HG02759 (cell line): ENCODE results near the gene RBM44.
"Not testable (repeated sequence)": the region's sequence is repeated elsewhere in the genome, so short reads cannot be mapped to it uniquely, and the experiment has no call there.

Experiments used
- ATAC-seq: cut with Tn5 transposase; IDR thresholded peaks from one replicate; pipeline ENCODE4 v1.9.1; 2021; ENCODE audit warnings: mild to moderate bottlenecking, moderate library complexity; ENCODE audit not compliant: unreplicated experiment

RBM44 gene

DNA sequence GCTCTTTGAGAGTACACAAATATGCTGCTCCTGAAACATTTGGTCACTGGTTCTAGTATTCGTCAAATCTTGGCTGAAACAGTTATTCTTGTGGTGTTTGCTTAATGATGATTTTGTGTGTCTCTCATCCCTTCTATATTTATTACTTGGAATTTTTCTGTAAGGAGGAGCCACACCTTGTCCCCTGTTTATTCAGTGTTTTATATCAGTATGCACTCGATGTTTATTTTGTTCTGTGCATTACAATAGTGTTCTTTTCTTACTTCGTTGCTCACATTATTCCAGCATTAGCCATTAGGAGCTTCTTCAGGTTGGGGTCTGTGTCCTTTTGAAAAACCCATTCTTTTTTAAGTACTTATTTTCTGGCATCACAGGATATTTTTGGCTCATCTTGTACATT lies 55.7 kb downstream of the RBM44 start:
- no peak for ATAC-seq

DNA sequence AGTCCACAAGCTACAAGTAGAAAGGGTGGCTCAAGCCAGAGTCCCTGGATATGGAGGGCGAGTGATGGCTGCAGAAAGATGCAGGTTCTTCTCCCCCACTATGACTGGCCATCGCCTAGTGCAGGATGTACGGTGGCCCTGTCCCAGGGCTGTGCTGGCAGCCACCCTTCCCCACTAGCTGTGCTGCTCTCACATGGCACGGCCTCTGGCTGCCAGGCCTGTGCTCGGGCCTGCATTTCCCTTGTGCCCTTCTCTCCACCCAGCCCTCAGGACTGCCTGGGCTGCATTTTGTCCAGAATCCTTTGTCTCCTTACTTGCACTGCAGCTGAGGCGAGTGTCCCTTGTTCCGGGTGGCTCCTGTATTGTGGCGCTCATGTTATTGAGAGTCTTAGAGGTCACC lies 59.2 kb downstream of the RBM44 start:
- ATAC-seq = no peak

DNA sequence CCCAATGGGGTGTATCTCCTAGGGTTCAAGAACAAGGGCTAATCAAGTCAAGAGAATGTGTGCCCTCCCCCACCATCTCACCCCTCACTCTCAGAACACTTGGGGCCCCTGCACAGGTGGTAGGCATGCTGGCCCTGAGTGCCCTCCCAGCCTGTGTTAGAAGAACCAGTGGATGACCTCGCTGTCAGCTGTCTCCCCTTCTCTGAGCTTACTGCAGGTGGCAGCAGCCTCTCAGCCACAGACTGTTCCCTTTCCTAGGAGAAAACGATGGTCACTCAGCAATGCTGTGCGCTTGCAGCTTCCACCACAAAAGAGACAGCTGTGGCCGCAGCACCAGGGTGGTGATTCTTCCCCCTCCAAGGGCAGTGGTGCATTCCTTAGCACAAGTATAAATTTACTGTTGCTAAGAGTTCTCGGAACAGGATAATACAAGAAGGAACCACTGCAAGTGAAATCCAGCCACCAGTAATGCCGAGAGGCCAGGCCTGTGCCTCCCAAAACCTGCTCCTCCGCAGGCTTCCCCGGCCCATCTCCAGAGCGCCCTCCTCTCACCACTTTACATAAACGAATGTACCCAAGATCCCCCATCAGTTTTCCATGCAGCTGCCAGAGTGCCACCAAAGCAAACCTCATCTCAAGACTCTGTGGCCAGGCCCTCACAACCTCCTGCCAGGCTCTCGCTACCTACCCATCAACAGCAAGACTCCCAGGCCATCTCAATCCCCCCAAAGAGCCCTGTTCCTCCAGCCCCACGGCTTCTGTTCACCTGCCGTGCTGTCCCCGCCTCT lies 59.9 kb downstream of the RBM44 start:
- no peak for ATAC-seq

DNA sequence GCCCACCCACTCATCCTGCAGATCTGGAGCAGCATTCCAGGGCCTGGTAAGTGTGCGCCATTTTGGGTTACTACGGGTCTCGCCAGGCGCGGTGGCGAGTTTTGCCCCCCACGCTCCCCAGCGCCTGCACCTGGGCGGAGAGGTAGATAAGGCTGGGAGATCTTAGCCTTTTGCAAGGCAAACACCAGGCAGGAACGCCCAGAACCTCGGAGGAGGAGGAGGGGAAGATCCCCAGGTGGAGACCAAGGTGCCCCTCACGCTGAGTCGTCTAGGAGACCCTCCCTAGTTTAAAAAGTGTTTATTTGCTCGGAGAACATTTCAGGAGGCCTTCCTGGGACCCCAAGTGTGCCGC lies 60.5 kb downstream of the RBM44 start:
- ATAC-seq = no peak

DNA sequence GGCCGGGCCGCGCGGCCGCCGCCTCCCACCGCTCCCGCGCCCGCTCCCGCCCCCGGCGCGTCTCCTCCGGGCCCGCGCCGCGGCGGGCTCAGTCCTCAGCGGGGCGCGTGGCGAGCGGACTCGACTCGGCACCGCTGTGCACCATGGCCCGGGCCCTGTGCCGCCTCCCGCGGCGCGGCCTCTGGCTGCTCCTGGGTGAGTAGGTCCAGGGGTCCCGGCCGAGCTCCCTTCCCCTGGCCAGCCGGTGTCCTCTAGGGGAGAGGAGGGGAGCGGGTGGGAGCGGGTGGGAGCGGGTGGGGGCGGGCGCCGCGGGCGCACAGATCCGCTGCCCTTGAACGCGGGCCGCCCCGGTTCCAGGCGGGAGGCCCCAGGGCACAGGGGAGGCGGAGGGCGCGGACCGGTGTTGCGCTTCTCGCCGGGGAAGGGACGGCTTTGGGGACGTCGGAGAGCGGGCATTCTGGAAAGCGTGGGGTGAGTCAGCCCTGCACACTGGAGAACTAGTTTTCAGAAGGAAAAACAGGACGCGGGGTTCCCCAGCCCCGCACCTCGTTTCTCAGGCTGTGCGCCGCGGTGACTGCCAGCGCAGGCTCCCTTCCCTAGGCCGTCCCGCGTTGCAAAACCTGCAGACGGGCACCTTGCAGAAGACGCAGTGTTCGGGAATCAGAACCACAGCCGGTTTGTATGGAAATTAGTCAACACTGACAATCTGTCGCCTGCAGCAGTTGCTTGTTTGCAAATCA lies 61.1 kb downstream of the RBM44 start, which contains the start of gene RAMP1:
TSS of gene RAMP1 (plus strand) at position 91 of the 740 bp plus-strand sequence. CDS start at position 144, 53 bp downstream.
- no peak for ATAC-seq

DNA sequence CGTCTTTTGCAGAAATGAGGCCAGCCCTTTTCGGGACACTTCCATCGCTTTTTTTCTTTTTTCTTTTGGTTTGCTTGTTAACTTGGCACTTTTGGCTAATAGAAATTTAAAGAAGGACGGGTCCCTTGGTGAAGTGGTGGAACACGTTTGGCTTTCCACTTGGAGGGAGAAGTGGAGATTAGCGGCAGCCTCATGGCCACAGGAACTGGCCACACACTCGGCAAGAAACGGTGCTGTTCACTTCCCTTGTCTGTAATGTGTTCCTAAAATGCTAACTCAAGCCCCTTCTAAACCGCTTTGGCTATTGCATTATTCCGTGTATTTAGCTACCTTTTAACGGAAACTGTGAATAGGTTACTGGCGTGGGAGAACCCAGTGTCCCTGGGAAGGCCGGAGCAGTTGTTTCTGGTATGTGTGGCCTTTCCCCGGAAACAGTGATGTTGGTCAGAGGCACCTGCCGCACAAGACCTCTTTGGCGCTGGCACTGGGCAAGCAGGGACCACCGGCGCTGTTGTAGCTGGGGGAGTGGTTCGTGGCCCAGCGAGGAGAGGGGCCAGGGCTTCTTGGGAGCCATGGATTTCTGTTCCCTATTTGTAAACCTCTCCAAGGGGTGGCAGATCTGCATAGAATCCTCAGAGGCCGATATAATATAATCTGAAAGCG lies 61.8 kb downstream of the RBM44 start:
- no peak for ATAC-seq

DNA sequence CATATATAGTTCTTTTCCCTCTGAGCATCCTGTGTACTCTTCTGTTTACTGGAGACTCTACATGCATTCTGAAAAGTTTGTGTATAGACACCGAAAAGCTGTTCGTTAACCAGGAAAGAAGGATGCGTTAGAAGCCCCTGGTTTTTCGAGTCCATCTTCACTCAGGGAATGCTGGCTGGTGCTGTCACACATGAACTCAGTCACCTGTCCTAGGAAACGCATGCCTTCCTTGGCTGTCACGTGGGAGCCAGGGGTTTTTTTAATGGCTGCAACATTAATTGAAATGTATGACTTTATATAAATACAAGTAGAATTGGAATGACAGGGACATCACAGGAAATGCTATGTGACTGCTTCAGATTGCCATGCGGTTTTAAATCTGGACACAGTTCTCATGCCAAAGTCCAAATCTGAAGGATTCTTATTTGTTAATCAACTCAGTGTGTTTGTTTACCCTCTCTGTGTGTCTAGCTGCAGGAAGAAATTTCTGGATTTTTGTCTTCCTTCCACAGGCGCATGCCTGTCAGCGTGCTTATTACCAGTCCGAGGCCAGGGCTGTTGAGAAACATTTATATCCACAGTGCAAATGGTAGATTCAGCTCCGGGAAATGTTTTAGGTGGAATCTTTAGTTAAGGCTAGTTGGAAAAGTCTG lies 63.4 kb downstream of the RBM44 start:
- ATAC-seq = no peak

DNA sequence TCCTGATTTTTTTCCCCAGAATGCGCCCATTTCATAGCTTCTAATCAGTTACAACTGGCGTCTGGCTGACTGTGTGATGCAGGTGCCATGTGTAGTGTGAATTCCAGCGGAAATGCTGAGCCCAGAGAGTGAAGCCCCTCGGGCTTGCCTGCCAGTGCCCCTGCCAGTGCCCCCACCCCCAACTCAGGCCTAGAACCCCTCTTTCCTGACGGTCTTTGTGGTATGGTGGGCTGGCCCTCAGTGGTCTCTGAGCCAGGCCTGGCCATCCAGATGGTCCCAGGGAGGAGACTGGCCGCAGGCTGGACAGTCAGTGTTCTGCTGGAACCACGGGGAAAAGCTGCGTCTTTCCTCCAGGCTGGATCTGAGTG lies 63.9 kb downstream of the RBM44 start:
- no peak for ATAC-seq

DNA sequence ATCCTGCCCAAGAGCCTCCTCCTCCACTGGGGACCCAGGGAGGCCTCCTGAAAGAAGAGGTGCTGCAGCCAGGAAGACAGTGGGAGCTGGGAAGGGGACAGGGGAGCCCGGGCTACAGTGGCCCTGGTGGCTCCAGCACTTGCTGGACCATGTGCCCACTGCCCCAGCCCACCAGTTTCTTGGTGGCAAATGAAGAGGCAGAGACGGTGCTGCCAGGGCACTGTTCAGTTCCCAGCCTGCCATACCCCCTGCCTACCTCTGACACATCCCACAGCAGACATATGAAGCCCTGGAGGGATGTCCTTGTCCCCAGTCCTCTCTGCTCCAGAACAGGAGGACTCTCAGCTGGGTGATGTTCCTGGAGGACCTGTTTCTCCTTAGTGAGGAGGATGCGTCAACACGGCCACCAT lies 64.5 kb downstream of the RBM44 start:
- no peak for ATAC-seq

DNA sequence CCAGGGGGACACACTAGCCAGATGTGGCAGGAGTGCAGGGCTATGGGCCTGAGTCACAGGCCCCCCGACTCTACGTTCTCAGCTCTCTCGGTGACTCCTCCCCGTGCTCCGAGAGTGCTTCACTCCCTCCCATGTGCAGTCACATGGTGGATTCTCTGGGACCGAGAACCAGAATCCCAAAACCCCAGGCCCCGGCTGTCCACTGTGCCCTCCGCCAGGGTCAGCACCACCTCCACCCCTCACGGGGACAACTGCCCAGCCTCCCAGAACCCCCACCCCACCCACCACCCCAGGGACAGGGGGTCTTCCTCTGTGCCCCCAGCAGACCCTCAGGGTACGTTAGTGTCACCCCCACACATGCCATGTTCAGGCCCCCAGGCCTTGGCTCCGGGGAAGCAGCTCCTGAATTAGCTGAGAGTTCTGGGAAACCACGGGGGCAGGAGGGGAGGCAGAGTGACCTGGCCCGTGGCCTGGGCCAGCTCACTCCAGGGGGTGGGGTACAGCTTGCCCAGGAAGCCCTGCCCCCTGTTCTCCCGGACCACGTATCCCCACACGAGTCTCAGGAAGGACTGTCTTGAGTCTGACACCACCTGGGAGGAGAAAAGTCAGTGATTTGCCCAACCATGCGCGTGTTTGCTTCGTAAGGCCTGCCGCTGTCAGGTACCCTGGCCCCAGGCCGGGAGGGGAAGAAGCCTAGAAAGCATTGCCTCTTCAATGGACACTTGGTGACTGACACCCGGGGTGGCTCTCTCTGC lies 65.3 kb downstream of the RBM44 start:
- no peak for ATAC-seq

DNA sequence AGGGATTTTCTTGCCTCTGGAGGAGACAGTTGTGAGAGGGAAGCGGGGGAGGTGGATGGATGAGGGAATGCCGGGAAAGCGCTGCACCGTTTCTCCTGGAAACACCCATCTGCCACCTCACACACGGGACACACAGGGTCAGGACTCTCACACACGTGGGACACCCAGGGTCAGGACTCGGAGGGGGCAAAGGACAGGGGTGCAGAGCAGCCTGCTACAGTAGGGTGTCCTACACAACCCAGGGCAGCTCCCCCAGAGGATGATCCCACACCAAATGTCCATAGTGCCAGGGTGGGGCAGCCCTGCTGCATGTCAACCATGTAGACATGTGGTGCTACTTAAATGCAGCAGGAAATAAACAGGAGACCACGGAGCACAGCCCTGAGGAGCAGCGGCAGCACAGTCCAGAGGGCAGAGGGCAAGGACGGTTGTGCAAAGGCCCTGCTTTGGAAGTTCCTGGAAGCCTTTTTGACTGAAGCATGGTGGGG lies 65.9 kb downstream of the RBM44 start:
- ATAC-seq = no peak

DNA sequence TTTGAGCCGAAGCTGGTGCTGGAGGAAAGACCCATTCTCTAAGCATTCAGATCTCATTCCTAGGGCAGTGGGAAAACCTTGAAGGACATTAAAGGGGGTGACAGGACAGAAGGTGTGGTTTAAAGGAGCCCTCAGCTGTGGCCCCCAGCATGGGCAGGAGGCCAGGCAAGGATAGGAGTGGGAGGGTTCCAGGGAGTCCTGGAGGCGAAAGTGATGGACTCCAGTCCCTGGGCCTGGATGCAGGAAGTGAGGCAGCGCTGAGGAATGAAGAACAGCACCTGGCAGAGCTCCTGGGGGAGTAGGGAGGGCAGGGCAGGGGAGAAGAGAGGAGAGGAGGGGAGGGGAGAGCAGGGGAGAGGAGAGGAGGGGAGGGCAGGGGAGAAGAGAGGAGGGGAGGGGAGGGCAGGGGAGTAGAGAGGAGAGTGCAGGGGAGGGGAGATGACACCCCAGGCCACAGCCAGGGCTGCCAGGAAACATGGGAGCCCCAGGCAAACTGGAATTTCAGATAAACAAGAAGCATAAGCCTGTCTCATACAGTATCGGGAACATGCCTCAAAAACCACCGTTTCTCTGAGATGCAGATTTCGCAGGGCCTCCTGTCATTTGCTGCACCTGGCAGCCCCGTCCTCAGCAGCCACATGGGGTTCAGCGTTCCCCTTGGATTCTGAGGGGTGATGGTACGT lies 66.5 kb downstream of the RBM44 start:
- ATAC-seq = no peak

DNA sequence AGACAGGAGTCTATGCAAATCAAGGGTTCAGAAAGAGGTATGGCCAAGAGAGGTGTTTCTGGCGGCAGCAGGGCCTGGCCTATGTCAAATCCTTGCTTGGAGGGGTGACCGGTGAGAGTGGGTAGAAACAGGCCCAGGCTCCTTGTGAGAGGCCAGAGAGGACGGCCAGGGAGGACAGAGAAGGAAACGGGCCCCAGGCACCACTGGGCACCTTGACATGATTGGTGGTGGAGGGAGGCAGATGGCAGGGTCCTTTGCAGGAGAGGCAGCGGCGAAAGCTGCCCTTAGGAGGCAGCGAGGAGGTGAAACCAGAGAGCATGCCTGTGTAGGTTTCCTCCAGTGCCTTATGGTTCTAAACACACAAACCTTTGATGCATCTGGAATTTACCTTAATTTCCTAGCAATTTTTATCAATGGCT lies 67.1 kb downstream of the RBM44 start:
- no peak for ATAC-seq

DNA sequence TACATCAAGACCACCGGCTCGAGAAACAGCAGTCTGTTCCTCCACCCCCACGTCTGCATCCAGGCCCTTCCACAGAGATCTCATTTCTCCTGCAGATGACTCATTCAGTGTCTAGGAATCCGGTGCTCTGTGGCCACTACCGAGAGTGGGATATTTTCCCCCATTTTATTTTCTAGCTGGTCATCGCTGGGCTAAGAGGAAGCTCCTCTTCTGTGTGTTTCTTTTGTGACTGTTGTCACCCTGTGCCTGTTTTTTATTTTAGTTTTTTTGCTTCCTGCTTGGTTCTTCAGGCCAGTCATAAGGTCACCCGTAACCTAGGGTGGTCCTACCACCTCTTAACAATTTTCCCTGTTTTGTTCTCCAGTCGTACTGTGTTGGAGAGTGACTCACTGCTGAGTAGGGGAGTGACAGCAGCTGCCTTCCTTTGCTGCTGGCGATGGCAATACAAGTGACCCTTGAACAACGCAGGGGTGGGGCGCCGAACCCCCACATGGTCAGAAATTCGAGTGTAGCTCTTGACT lies 67.6 kb downstream of the RBM44 start:
- no peak for ATAC-seq

DNA sequence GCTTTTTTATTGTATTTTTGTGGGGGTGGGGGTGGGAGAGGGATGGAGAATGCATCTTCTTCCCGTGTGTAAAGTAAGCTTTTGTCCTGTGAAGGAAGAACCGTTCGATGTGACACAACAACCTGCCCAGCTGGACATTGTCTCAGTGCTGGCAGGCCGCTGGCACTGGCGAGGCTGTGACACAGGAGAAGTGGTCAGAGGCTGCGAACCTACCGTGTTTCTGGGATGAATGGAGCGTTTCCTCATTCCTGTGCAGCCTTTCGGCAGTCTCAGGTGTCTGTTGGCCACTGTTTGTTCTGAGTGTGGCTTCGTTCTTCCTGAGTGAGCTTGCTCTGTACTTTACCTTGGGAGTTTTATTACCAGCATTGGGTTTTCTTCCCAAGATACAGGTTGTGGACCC lies 68.9 kb downstream of the RBM44 start:
- ATAC-seq = no peak

DNA sequence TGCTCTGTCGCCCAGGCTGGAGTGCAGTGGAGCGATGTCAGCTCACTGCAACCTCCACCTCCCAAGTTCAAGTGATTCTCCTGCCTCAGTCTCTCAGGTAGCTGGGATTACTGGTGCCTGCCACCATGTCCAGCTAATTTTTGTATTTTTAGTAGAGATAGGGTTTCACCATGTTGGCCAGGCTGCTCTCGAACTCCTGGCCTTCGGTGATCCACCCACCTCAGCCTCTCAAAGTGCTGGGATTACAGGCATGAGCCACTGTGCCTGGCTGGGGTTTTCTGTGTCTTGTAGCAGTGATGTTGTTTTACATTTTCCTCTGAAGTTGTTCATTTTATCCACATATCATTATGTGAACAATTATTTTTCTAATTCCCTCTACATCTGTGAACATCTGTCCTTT lies 69.5 kb downstream of the RBM44 start:
- ATAC-seq = not testable (repeated sequence)

DNA sequence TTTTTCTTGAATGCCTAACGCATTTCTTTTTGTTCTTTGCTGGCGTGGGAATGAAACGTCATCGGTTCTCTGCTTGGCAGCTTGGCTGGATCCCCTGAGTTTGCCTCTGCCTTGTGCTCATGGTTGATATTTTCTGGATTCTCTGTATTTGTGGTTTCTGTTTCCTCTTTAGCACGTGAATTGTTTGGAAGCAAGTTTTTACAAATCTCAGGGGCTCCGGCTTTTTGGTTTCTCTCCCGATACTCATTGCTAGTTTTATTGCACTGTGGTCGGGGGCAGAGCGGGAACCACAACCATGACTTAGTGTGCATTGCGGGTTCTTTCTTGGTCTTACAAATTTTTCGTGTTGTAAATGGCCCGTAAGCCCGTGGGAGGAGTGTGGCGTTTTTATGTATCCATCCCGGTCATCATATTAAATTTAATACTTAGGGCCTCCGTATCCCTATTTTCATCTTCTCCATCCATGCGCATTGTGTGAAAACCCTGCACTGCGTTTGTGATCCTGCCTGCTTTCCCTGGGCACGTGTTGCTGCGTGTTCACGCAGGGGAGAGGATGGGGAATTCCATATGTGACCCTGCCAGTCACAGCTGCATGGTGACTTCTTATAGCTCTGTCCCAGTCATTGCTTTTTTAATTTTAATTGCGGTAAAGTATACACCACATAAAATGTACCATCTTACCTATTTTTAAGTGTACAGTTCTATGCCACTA lies 70.2 kb downstream of the RBM44 start:
- ATAC-seq = no peak

DNA sequence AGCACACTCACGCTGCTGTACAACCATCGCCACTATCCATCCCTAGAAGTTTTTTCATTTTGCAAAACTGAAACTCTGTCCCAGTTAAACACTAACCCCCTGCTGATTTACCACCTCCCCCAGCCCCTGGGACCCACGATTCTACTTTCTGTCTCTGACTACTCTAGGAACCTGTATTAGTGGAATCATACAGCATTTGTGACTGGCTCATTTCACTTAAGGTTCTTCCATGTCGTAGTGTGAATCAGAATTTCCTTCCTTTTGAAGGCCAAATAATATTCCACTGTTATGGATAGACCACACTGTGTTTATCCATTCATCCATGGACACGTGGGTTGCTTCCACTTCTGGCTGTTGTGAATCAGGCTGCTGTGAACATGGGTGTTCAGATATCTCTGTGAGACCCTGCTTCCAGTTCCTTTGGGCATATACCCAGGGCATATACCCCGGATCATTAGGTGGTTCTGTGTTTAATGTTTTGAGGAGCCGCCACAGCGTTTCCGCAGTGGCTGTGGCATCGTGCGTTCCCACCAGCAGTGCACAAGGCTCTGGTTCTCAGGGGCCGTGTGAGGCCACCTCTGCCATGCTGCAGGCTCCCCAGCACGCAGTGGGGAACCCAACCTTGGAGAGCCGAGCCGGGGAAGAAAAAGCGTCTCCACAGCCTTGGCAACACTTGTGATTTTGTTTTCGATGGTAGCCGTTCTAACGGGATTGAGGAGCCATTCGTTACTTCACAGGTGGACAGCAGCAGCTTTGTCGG lies 70.9 kb downstream of the RBM44 start:
- no peak for ATAC-seq
